Breast epithelium (tissue), 4 donors: ENCODE data around the gene NTNG1. TPM values are rescaled to one million over a fixed set of nuclear protein-coding genes. Genes with fewer than 3 reads are reported as not detected.

Experiments used
- DNase-seq, 2 donors: peaks; one replicate each; pipeline ENCODE4 v3.0.0-alpha.2; 2019; ENCODE audit warnings: low spot score in 2 of 2
- H3K27ac ChIP-seq, 2 donors: fragments of 200-600 bp; sonication (generic) in 1 of 2; one replicate each; pipeline ENCODE4 v1.5.1; 2016 to 2019; ENCODE audit warnings: mild to moderate bottlenecking in 1 of 2
- H3K27me3 ChIP-seq, 2 donors: fragments of 200-600 bp; sonication (generic) in 1 of 2; one replicate each; pipeline versions ENCODE4 v1.5.1 to v1.6.0; 2017 to 2019; ENCODE audit warnings: control low read depth in 1 of 2, mild to moderate bottlenecking in 1 of 2
- H3K36me3 ChIP-seq: fragments of 200-600 bp; one replicate; pipeline ENCODE4 v1.5.1; 2019
- H3K4me1 ChIP-seq, 2 donors: fragments of 200-600 bp; sonication (generic); one replicate each; pipeline ENCODE4 v1.5.1; 2016 to 2019; ENCODE audit warnings: control low read depth in 1 of 2
- H3K4me3 ChIP-seq, 3 donors: fragments of 200-600 bp; sonication (generic); 1 replicate in 2 of 3; 2 replicates in 1 of 3; pipeline ENCODE4 v1.5.1; 2016 to 2019; ENCODE audit warnings: mild to moderate bottlenecking in 3 of 3, moderate library complexity in 2 of 3
- H3K9me3 ChIP-seq, 2 donors: fragments of 200-600 bp; sonication (generic) in 1 of 2; one replicate each; pipeline ENCODE4 v1.5.1; 2016 to 2019; ENCODE audit warnings: control low read depth in 1 of 2
- POLR2A ChIP-seq: fragments of 450-650 bp; IDR thresholded peaks from one replicate; pipeline ENCODE4 v1.6.1; 2016; ENCODE audit warnings: antibody characterized with exemption, mild to moderate bottlenecking, moderate library complexity
- POLR2AphosphoS5 ChIP-seq, 3 donors: sonication (generic); formaldehyde crosslinking; IDR thresholded peaks; one replicate each; pipeline ENCODE4 v1.6.1; 2017; ENCODE audit warnings: antibody characterized with exemption in 3 of 3
- intact Hi-C: fragments of 100-400 bp; cut with DNase I; formaldehyde crosslinking; loops from one replicate; pipeline ENCODE4 v1.15.1; 2023; ENCODE audit warnings: low total_unique reads
- total RNA-seq, 3 donors: library from RNA; depleted of rRNA; stranded (reverse); fragments of >200 nt; gene quantifications; one replicate each; pipeline ENCODE4 v1.1.0, GENCODE V29; 2016
- TF ChIP-seq, protein P1 (sequence below), 3 donors: fragments of 450-650 bp; IDR thresholded peaks; one replicate each; pipeline ENCODE4 v1.5.1; 2016 to 2017; ENCODE audit warnings: antibody characterized with exemption in 3 of 3, mild to moderate bottlenecking in 3 of 3, moderate library complexity in 3 of 3

NTNG1 gene
- total RNA-seq, 3 donors from 2014 or later: 0.32 to 5.7 (median 0.98) TPM

DNA sequence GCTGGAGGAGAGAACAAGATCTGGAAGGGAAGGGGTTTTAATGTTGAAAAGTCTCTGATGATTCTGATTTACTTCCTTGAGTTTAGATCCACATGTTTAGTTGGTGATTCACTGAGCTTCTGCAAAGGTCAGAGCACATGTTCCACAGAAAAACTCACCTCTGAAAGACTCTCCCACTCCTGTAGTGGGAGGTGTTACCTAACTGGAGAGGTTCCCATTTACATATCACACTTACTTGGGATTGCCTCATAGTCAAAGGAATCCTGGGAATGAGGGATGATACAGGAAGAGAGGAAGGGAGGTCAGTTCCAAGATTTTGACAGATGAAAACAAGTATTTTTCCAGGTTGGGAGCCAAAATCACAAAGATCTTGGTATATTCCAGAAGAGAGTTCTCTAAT lies 2.7 kb upstream of the NTNG1 start:
- H3K27ac ChIP-seq: no peak overlapping the region
- no peaks in the 10 kb centered on the region for H3K36me3 ChIP-seq
- intact Hi-C loops: no loop called here
- no peak for DNase-seq
- no peak overlapping the region for H3K4me3 ChIP-seq
- peaks cover 0 to 8% of the 10 kb centered on the region in 2 donors for H3K27me3 ChIP-seq
- peaks cover 0 to 5% of the 10 kb centered on the region in 2 donors for H3K4me1 ChIP-seq
- no peaks in the 10 kb centered on the region for H3K9me3 ChIP-seq
- TF ChIP-seq POLR2AphosphoS5 (IDR thresholded peaks at IDR 0.05) (no peak), POLR2A (no peak)
- TF ChIP-seq, protein P1, sequence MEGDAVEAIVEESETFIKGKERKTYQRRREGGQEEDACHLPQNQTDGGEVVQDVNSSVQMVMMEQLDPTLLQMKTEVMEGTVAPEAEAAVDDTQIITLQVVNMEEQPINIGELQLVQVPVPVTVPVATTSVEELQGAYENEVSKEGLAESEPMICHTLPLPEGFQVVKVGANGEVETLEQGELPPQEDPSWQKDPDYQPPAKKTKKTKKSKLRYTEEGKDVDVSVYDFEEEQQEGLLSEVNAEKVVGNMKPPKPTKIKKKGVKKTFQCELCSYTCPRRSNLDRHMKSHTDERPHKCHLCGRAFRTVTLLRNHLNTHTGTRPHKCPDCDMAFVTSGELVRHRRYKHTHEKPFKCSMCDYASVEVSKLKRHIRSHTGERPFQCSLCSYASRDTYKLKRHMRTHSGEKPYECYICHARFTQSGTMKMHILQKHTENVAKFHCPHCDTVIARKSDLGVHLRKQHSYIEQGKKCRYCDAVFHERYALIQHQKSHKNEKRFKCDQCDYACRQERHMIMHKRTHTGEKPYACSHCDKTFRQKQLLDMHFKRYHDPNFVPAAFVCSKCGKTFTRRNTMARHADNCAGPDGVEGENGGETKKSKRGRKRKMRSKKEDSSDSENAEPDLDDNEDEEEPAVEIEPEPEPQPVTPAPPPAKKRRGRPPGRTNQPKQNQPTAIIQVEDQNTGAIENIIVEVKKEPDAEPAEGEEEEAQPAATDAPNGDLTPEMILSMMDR (IDR thresholded peaks at IDR 0.05): no peak

DNA sequence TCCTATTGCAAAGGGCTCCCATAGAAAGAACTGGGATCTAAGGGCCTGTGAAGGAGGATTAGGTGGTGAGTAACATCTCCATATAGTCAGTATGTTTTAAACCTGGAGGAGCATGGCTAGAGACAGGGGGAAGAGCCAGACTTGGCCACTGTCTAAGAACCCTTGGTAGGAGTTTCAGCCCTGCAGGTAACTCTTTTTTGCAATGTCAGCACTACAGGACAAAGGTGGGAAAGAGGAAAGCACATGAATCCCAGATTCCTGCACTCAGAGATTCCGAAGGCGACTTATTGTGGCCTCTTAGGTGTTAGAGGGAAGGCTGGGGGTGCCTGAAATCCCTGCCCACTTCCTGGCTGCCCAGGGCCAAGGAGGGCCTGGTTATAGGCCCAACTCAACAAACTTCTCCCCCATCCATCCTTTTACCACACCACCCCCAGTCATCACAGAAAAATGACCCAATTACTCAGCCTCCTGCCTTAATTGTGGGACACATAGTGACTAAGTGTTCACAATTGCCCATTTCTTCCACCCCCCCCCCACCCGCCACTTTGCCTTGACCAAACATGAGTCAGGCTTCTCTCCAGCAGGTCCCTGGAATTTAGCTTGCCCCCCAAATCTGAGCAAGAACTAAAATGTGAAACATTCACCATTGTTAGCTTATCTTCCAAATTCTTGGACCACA lies 1.9 kb upstream of the NTNG1 start:
- DNase-seq: no peak
- TF ChIP-seq POLR2AphosphoS5 (IDR thresholded peaks at IDR 0.05): no peak
- TF ChIP-seq POLR2A: no peak
- TF ChIP-seq, protein P1 (IDR thresholded peaks at IDR 0.05): no peak
- Histone ChIP-seq H3K27ac (no peak overlapping the region), H3K27me3 (peaks cover 0 to 8% of the 10 kb centered on the region in 2 donors), H3K36me3 (no peaks in the 10 kb centered on the region), H3K4me1 (peaks cover 0 to 5% of the 10 kb centered on the region in 2 donors), H3K9me3 (no peaks in the 10 kb centered on the region), H3K4me3 (no peak overlapping the region)
- intact Hi-C loops: no loop called here

DNA sequence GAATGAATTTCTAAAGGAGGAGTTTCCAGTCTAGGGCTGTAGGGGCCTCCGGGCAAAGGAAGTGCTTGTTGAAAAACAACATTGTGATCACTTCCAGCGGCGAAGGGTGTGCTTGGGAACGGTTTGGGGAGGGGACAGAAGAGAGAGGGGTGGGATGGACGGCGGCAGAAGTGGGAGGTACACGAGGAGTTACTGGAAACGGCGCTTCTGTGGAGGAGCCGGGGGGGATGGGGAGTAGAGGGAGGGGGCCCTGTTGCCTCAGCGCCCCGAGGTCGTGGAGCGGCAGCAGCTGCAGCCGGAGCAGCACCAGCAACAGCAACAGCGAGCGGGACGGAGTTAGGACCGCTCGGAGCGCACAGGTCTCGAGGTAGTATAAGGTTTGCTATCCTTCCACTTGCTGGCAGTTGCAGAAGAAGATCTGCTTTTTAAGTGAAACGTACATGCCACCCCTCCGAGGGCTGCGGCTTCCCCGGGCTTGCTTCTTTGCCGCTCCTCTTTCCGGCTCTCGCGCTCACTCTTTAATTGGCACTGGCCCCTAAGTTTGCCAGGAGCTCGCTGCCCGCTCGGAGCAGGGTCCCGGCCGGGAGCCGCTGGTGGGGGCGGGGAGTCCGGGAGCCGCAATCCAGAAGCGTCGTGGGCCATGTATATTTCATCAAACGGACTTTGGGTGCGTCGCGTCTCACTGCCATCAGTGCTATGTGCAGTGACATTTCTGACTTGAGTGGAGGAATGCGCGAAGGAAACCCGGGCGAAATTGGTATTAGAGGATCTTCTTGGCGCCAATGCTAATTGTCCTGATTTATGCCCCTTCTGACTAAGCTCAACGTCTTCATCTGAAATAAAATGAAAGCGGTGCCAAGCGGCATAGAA lies 771 bp upstream of the NTNG1 start:
- DNase-seq: no peak
- peaks cover 0 to 5% of the 10 kb centered on the region in 2 donors for H3K4me1 ChIP-seq
- peak overlapping the region; percentile 47 to 80 (median 56) for H3K4me3 ChIP-seq
- intact Hi-C loops: no loop called here
- H3K27me3 ChIP-seq: peaks cover 0 to 16% of the 10 kb centered on the region in 2 donors
- H3K36me3 ChIP-seq: no peaks in the 10 kb centered on the region
- no peaks in the 10 kb centered on the region for H3K9me3 ChIP-seq
- H3K27ac ChIP-seq: no peak overlapping the region
- TF ChIP-seq POLR2AphosphoS5 (IDR thresholded peaks at IDR 0.05): no peak
- TF ChIP-seq, protein P1 (IDR thresholded peaks at IDR 0.05): no peak
- TF ChIP-seq POLR2A: no peak

DNA sequence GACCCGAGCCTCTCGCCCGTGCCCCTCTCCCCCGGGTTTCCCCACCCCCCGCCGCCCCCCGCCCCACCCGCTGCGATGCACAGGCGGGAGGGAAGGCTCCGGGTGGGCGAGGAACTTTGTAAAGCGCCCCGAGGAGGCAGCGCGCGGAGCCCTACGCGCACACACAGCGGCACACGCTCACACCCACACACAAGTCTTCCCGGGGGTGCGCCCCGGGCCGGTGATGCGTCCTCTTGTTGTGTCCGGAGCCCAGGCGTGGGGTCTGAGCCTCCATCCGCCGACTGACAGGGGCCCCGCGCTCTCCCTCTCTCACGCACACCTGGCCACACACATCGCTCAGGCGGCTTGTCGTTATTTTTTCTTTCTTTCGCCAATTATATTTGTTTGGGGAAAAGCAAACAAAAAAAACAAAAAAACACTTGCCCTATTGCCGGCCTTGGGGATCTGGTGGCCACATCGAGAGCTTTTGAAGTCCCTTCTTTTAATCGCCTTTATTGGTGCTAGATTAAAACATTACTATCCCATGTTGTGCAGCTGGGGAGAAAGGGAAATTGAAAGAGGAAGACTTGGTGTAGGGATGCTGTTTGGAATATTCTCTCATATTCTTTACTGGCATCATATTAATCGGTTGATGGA lies 770 bp downstream of the NTNG1 start:
- peak overlapping the region; percentile 47 to 80 (median 56) for H3K4me3 ChIP-seq
- no peak for DNase-seq
- H3K27ac ChIP-seq: no peak overlapping the region
- TF ChIP-seq, protein P1 (IDR thresholded peaks at IDR 0.05): no peak
- no peak for TF ChIP-seq POLR2AphosphoS5 (IDR thresholded peaks at IDR 0.05)
- TF ChIP-seq POLR2A: no peak
- H3K27me3 ChIP-seq: peaks cover 0 to 16% of the 10 kb centered on the region in 2 donors
- intact Hi-C loops: no loop called here
- peaks cover 0 to 5% of the 10 kb centered on the region in 2 donors for H3K4me1 ChIP-seq
- no peaks in the 10 kb centered on the region for H3K36me3 ChIP-seq
- no peaks in the 10 kb centered on the region for H3K9me3 ChIP-seq
